SHP77 (cell line): ENCODE results near the gene SCN5A.

Experiments
- DNase-seq, 2 experiments: peaks; one replicate each; lab custom pipeline; 2025; lab: John Stamatoyannopoulos, UW

SCN5A gene

DNA sequence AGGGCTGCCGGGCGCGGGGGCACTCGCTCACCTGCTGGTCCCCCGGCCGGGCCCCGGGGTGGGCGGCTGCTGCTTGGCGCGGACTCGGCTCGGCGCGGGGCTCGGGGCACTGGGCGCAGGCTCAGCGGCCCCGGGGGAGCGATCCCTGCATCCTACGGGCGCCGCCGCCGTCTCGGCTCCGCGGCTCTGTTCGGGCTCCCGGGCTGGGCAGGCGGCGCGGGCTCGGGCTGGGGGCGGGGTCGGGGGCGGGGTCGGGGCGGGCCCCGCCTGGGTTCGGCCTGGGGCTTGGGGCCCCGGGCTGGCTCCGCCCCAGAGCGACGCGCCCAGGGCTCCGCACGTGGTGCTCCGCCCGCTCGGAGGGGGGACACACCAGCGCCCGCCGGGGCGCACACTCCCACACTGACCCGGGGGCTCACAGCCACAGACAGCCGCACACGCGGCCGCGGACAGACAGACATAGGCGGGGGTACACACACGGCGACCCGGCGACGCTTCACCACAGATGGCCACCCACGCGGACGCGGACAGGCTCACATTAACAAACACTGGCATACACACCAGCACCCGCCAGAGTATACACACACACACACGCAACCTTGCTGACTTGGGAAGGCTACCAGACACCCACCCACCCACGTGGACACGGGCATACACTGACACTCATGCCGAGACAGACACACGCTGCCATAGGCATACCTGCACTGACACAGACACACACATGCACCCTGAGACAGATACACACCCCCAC is at the start of gene SCN5A:
Gene SCN5A, minus strand, starts transcription at position 188 of the 748 bp plus-strand sequence. CDS start 16,380 bp downstream, outside the sequence.
- no peak for DNase-seq

DNA sequence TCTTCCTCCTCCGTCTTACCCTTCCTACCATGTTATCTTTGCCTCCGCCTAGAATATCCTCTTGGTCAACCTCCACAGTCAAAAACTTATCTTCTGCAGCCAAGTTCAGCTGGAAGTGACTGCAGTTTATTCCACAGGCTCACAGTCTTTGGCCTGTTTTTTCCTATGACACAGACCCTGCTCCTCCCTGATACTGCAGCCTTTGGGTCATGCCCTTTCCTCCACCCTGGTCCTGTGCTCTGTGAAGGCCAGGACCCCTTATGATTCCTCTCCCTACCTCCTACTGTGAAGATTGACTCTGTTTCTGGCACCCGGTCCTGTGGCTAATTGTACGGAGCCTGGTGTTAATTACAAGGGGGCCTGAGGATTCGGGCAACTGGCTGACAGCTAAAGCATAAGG is 49.3 kb upstream of the SCN5A start:
- DNase-seq = no peak

DNA sequence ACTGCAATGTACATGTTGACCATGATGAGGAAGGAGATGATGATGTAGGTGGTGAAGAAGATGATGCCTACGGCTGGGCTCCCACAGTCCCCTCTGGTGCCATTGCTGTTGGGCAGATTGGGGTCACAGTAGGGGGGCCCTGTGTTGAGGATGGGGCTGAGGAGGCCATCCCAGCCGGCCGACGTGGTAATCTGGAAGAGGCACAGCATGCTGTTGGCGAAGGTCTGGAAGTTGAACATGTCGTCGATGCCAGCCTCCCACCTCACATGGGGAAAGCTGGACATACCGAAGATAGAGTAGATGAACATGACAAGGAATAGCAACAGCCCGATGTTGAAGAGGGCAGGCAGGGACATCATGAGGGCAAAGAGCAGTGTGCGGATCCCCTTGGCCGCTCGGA is 48.6 kb upstream of the SCN5A start:
- no peak for DNase-seq

DNA sequence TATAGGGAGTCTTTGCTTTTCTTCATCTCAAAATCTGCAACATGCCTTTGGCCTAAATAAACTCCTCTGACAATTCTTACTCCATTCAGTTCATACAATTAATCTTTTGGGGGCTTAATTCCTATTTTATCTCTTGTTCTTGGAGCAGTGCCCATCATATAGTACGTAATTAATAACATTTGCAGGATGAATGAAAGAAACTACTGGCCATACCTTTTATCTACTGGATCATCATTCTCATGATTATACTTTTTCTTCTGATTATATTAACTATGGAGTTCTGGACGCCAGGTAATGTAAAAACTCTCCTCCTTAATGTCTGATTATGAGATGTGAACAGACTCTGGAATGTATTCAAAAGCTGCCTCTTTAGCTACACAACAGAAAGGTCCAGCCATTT is 46.5 kb upstream of the SCN5A start:
- no peak for DNase-seq

DNA sequence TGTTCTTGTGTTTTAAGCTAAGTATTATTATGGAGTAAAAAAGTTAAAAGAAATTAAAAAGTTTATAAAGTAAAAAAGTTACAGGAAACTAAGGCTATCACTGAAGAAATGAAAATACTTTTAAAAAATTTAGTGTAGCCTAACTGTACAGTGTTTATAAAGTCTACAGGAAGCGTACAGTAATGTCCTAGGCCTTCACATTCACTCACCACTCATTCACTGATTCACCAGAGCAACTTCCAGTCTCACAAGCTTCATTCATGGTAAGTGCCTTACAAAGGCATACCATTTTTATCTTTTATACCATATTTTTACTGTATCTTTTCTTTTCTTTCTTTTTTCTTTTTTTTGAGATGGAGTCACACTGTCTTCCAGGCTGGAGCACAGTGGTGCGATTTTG is 40.7 kb upstream of the SCN5A start:
- no peak for DNase-seq

DNA sequence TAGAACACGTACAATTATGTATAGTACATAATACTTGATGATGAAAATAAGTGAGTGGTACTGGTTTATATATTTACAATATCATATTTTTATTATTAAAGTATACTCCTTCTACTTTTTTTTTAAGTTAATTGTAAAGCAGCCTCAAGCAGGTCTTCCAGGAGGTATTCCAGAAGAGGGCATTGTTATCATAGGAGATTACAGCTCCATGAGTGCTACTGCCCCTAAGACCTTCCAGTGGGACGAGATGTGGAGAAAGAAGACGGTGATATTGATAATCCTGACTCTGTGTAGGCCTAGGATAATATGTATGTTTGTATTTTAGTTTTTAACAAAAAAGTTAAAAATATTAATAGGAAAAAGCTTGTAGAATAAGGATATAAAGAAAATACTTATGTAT is 40.3 kb upstream of the SCN5A start:
- no peak for DNase-seq

DNA sequence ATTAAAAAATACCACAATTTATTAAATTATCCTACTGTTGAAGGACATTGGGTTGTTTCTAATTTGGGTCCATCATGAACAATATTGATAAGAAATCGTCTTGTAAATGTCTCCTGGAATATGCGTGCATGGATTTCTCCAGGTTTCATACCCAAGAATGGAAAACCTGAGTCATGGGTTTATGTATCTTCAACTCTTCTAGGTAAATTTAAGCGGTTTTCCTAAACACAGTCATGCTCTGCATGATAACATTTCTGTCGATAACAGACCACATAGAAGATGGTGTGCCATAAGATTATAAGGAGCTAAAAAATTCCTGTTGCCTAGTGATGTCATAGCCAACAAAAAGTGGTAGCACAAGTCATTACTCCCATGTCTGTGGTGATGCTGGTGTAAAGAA is 39.9 kb upstream of the SCN5A start:
- DNase-seq = no peak

DNA sequence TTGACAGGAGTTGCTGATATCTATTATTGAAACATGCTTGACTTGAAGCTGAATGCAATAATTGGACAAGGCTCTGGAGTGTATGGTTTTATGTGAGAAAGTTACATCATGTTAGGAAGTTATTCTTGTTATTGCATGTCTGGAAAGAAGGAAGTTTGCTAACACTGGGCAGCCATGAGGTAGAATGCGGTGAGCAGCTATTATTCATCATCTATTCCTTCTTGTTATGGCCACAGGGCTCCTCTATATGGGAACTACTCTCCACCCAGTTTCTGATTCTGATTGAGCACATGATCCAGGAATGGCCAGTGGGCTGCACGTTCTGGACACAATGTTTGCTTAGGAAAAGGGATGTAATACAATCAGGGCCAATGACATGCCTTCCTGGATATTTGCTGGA is 37.8 kb upstream of the SCN5A start:
- no peak for DNase-seq

DNA sequence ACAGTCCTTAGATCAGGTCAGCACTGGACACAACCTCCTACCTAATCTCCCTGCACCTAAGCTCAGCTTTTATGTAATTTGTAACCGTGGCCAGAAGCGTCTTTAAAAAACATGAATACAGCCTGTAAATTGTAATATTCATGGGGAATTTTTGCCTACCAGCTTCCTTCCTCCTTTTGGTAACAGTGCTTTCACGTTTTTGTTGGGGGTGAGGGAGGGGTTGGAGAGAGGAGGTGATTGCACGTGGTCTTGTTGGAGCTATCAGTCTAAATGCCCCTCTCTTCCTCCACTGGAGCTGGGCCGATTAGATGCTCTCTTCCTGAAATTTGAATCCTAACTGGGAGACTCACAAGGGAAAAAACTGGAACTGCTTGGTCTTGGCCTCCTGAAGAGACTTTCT is 35.1 kb upstream of the SCN5A start:
- no peak for DNase-seq

DNA sequence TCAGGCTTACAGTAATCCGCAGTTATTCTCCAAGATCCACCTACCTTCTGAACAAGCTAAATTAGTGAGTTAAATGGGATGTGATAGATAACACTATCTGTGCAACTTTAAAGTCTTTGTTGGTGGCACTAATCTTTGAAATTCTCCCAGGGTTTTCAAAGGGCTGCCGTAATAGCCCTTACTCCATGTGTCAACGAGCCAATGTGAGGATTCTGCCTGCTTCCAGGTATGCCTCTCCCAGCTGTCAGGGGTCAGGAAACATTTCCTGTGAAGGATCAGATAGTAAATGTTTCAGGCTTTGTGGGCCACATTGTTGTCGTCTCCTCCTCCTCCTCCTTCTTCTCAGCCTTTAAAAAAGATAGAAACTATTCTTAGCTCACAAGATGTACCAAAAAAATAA is 20.2 kb upstream of the SCN5A start:
- DNase-seq = no peak

DNA sequence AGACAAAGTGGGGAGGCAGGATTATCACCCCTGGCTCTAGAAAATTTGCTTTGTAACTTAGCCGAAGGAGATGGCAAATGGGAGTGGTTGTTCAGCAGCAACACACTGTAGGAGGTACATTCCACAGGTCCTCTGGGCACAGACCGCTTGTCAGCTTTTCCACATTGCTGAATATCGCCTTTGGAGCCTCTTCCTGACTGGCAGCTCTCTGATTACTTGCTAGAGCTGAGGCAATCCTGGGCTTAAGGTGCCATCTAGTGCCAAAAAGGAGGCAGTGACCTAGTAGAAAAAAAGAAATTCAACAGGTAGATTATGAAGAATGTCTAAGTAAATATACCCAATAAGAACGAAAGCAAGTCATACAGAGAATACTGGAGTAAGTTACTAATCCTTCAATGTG is 13.1 kb upstream of the SCN5A start:
- DNase-seq = peak; percentile 18 to 42

DNA sequence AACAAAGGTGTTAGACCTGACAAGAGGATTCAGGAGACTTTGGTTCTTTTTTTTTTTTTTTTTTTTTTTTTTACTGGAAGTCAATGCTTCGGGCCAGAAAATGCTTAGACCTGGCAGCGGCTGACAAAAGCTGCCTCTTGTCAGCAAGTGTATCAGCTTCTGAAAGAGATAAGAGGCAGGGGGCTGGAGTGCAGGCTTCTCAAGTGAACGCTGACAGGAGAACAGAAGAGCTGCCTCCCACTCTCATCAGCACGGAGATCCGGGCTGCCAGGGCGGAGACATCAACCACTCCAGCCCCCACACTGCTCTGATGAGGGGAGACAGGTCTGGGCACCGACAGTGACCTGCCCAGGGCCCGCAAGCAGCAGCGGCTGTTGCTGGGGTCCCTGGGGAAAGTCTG is 9.4 kb upstream of the SCN5A start:
- no peak for DNase-seq

DNA sequence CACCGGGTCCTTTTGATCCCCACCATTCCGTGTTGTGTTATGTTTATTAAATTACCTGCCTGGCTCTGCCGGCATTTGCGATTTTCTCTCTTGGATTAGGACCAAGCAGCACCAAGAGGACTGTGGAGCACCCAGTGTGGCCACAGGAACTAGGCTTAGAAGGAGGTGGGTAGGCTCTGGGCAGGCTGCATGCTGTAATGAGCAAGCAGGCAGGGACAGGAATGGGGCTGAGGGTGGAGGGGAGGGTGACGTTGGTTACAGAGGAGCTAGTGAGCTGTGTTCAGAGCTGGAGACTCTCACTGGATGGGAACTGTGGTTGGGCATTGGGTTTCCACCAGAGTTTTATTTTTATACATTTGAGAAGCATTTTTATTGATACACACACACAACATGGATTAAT is 7.9 kb upstream of the SCN5A start:
- DNase-seq = no peak

DNA sequence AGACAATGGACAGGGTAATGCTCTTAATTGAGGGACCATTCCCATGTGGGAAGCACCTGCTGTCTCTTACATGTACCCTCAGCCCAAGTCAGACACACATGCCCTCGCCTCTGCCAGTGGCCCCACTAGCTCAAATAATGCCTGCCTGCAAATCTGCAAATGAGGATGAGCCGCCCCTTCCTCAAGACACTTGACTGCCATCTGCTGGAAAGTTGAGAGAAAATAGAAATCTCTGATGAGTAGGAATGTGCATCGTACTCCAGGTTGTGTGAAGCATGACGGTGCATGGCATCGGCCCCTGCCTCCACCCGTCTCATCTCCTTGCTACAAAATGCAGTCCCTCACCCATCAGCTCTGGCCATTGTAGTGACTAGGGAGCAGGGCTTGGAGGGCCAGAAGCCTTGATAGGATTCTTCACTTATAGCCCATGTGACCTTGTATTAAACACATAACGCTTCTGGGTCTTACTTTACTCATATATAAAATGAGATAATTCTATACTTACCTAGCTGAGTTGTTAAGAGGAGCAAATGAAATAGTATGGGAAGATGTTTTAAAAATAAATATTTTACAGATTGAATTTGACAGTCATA is 6.3 kb upstream of the SCN5A start:
- peak; percentile 53 to 61 for DNase-seq

DNA sequence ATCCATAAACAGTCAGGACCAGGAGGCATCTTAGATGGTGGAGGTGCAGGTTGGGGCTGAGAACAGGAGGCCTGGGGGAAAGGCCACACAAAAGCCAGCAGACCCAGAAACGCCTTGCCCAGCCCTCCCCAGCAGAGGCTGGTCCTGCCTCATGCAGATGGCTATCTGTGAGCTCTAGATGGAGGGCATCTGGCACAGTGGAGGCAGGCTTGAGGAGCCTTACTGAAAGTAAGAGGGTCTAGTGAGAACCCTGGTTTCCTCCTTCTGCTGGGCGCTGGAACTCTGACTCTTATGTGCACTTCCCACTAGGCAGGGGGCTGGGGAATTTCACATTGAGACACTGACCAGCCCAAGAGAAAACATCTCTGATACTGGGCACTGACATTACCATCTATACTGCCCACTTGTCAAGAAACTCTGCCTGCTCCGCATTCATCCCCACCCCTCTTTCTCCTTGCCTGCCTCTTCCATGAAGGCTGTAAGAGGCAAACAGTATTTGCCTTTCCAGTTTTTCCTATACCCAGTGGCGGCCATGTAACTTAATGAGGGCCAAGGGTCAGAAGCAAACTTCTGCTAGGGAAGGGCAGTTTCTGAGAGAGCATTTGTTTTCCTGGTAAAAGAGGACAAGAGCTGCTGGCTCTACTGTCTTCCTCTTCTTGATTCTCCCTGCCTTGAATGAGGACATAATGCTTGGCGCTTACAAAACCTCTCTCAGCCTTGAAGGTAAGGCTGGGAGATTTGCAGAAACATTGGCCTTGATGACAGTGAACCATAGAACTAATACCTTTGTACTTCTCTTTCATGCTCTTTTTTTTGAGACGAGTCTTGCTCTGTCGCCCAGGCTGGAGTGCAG is 4.4 kb upstream of the SCN5A start:
- no peak for DNase-seq

DNA sequence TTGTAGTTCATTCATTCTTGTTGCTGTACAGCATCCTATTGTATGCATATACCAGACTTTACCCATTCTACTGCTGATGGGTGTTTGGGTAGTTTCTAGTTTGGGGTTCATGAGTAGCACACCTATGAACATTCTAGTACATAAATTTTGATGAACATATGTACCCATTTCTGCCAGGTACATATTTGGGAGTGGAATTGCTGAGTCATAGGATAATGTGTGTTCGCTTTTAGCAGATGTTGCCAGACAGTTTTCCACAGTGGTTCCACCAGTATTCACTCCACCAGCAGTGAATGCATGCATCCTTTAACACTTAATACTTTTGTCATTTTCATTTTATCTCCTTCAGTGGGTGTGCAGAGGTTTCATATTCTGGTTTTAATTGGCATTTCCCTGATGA is 3.4 kb upstream of the SCN5A start:
- DNase-seq = no peak

DNA sequence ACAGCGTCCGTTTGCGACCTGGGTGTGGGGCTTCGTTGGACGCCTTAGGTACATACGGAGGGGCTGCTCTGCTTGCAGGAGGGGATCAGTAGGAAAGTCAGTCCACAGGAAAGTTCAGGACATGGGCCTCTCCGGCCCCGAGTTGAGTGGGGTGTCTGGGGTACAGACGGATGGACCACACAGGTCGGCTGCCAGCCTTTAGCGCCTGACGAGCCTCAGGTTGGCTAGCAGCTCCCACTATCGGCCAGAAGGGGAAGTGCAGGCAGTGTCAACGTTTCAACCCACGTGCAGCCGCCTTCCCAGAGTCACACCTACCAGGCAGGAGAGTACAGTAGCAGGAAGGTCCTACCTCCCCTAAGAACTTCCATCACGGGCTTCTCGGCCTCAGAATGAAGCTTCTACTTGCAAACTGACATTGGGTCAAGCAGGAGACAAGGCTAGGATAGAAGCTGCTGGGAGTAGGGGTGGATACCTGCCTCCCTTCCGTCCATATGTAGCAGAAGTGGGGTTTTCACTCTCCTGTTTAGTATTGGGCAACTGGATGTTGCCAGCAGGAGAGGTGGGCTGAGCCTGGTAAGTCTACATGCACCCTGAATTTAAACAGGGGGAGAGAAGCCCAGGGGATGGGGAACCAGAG is 1.8 kb upstream of the SCN5A start:
- peak; percentile 17 to 19 for DNase-seq

DNA sequence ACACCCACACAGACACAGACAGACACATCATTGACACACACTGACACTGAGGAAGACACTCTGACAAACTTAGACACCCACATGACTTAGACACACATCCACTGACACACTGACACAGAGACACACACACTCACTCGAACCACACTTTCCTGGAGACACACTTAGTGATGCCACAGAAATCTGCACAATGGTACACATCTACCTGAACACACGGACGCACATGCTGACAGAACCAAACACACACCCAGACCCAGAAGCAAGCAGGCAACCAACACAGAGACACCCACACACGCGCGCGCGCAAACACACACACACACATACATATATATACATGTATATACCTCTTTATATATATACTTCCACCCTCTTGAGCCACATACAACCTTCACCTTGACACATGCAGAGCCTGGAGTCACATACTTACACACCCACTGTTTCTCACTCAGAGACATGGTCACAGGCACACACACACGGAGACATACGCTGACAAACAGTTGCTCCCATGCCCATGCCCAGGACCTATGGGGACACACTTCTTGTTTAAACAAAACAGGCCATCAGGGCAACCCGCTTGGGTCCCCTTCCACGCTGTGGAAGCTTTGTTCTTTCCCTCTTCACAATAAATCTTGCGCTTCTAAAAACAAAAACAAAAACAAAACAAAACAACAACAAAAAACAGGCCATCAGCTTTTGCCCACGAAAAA is 913 bp upstream of the SCN5A start:
- no peak for DNase-seq

DNA sequence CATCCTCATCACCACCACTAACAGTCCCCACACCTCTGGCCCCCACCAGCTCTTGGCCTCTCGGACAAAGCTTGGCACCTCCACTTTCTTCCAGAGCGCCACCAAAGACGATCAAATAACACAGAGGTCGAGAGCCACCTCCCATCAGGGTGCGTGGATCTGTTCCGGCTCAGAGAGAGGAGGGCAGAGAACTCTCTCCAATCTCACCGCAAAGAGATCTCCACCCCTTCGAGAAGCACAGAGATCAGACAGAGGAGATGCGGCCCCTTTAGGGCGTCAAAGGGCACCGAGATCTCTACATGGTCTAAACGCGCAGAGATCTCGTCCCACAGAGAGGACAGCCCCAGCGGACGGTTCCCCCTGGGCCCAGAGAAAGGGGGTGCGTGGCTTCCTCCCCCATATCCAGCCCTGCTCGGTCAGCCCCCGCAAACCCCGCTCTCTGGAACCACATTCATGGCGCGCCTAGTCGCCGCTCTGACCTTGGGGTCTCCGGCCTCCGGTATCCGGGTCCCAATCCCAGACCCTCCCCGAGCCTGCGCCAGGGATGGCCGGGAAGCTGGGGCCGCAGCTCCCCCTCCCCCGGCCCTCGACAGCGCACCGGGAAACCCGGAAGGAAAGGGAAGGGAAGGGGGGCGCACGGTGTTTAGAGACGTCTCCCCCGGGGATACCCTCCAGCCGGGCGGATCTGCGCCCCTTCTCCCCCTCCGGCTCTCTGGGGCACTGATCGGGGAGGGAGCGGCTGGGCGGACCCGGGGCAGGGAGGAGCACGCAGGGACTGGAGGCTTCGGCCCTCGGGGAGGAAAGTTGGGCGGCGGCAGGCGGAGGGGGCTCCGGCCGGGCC is 608 bp downstream of the SCN5A start:
- no peak for DNase-seq

DNA sequence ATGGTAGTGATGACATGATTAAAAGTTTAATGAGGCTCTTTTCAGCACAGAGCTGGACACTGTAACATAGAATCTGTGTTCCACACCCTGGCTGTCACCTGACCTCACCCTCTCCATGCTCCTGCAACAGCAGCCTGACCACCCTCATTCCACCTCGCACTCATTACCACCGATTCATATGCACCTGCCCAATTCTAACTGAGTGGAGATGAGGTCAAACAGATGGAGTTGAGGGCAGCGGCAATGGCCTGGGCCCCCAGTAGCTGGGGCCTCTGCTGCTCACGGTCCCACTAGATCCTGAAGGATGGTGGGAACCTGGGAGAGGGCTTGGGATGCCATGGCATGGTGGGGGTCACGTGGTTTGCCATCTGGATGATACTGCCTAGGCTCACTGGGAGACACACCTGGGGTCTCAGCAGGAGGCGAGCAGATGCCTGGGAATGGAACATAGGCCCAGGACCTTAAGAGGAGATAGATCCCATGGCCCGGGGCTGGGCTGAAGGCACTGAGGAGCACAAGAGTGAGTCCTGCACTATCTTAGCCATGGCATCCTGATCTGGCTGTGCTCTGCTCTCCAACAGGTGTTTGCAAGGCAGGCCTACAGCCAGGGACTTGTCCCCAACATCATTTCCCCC is 1.3 kb downstream of the SCN5A start:
- DNase-seq = no peak
